Right renal pelvis (tissue), 4 donors: ENCODE measurements around the gene TXNDC5. TPM values are rescaled to one million over a fixed set of nuclear protein-coding genes. Genes with fewer than 3 reads are reported as not detected.

ENCODE experiments used
- DNase-seq, 4 donors: peaks; one replicate each; pipeline ENCODE4 v3.0.0-alpha.2; 2013; ENCODE audit warnings: low read depth in 4 of 4, low spot score in 3 of 4, missing footprints in 1 of 4
- polyA plus RNA-seq, 4 donors: library from polyadenylated mRNA; unstranded; fragments of 120-200 nt; gene quantifications; one replicate each; pipeline ENCODE4 v1.2.1, GENCODE V29; 2013; ENCODE audit not compliant: insufficient read length in 4 of 4

TXNDC5 gene
- polyA plus RNA-seq = 100 to 1,000 TPM in 2 of 4 donors, 10 to 100 TPM in 2; 96.2 to 106 (median 101) TPM

DNA sequence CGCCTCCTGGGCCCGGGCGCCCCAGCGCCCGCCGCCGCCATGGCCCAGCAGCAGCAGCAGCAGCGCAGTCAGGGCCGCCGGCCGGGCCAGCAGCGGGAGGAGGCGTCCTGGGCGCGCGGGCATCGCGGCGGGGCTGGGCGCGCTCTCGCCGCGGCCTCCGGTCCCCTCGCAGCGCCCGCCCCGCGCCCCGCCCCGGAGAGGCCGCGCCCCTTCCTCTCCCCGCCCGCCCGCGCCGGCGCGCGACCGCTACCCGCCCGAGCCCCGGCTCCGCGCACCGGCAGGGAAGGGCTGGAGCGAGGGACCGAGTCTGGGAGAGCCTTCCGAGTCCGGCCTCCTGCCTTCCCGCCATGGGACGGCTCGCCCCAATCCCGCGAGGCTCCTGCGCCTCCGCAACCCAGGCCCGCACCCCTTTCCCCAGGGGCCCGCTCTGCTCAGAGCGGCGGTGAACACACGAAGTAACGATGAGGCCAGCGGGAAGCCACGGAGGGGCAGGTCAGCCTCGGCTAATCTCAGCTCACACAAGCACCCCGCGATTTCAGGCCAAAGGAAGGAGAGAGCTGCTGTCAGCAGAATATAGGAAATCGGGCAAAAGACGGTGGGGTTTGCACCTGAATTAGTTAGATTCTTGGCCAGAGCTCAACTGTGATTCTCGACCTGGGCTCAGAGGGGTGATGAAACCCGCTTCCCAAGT, at the start of gene TXNDC5:
Gene TXNDC5, minus strand, starts transcription at position 135 of the 691 bp plus-strand sequence. Its CDS starts 12 bp downstream, at position 123.
- DNase-seq = peak; percentile 44 to 65 (median 58)

DNA sequence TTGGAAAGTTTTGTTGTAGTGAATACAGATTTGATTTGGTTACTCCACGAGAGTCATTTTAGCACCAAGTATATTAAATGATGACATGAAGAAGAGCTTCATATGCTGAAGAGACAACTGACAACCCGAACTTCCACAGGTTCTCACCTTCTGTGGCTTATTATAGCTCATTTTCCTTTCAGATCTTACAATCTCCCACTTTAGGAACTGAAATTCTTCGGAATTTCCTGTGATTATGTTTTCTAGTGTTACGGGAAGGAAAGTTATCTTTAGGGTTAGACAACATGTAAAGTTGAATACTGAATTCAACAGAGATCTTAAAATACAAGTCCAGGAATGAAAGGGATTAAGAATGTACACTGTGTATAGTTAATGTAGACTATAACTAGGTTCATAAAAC, 49.6 kb upstream of the TXNDC5 start:
- DNase-seq = no peak

DNA sequence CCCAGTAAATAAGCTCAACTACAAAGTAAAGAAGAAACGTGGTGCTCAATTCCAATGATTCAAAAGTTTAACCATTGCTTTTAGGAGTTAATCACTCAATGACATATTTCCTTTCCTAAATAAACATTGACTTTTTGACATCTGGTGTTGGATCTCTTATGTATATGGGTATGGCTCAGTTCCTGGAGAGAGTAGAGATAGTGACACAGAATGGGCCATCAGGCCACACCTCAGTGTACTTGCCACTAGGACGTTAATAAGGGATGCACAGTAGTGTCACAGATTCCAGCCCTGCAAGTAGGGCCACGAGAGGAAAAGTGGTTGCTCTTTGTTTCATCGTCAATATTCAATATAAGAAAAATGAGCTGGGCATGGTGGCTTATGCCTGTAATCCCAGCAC, 48.9 kb upstream of the TXNDC5 start:
- DNase-seq = no peak

DNA sequence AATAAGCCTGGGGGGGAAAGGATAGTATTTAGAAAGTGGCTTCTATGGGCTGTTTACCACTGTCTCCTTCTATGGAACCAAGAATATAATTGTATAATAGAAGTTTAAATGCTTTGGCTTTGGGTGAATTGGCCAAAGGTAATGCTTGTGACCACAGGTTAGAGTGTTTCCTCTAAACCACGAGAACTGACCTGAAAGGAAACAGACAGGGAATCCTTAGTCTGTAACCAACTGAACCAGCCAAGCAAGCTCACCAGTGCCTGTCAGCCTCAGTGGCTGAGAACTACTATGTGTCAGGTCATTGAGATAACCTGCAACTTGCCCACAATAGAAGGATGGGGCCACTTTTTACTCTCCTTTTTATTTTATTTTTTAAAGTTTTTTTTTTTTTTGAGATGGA, 47.9 kb upstream of the TXNDC5 start:
- DNase-seq = no peak

DNA sequence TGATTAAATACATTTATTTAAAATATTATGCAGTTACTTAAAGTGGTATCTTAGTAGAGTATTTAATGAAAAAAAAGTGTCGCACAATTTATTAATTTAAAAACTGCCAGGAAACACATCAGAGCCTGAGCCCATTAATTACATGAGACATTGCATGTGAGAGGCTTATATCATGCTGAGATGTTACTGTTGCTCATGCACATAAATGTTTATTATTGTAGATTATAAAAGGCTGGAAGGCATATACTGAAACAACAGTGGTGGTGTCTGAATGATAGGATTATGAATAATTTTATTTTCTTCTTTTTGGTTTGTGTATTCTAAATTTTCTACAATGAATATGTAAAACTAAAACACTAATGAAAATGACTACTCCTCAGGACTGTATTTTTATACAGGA, 45.7 kb upstream of the TXNDC5 start:
- no peak for DNase-seq

DNA sequence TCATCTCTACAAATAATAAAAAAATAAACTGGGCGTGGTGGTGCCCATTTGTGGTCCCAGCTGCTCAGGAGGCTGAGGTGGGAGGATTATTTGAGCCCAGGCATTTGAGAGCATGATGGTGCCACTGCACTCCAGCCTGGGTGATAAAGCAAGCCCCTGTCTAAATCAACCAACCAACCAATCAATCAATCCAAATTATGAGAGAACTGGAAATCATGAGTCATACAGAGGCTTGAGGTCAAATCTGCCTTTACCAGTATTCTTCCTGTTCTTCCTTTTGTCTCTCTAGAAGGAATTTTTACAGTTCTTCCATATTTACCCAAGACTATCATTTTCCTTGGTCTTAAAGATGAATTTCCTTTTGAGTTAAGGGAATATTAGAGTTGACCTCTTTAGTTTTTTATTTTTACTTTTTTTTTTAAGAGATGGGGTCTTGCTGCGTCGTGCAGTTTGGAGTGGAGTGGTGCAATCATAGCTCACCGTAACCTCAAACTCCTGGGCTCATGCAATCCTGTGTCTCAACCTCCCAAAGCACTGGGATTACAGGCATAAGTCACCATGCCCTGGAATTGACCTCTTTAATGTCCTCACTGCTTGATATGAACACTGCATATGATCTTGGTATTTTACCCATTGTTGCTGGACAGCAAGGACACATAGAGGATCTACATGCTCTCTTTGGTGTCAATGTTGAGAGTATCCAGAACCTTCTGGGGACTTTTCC, 44.1 kb upstream of the TXNDC5 start:
- DNase-seq = no peak

DNA sequence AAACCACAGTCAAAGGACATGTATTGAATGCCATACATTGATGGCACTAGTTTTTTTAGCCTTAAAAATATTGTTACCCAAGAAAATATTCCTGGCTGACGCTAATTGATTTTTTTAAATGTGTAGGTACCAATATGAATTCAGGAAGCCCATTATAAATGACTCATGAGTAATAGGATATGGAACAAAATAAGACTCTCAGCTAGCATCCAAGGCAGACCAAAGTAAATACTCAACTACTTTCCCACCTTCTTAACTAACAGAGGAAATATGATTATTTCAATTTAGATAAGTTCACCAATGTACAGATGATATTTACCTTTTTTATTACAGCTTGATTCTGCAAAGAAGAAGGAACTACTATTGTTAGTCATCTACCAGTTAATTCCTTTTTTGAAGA, 43.2 kb upstream of the TXNDC5 start:
- DNase-seq = no peak

DNA sequence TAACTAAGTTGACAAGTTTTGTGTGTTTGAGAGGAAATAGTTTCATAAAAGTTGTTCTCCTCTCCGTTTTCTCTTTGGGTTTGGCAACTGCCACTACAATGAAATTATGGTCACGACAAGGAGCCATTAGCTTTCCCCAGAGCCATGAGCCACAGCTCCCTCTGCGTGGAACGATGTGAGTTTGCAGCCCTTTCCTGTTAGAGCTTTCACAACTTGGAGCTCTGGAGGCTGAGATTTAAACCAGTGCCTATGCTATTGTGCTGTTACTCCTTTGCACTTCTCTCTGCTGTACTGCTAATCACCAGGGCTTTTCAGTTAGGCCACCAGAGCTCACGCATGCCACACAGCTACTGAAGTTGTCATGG, 29.3 kb upstream of the TXNDC5 start:
- DNase-seq = no peak

DNA sequence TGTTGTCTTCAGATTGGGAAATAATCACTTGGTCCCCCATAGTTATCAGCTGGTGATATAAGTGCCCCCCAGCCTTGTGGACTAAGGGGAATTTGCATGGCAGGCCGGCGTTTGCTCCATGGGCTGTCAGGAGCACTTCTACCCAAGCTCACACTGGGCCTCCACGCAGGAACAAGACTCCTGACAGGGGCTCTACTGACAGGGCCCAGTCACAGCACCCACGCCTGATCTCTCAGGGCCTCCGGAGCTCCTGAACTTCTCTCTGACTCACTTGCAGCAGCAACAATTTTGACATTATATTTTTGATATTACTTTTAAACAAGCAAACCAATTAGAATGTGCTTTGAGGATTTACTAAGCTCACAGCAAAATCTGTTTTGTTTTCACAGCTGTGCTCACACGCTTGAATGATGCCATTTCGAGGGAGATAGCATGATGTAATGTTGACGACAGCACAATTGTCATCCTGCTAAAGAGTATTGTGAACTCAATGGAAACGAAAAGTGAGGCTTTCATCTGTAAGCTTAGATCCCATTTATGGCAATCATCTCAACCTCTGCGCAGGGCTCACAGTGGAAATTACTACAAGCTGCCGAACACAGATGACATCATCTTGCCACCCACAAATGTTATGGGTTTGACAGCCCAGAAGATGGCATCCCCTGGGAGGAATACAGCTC, 28.7 kb upstream of the TXNDC5 start:
- DNase-seq = no peak

DNA sequence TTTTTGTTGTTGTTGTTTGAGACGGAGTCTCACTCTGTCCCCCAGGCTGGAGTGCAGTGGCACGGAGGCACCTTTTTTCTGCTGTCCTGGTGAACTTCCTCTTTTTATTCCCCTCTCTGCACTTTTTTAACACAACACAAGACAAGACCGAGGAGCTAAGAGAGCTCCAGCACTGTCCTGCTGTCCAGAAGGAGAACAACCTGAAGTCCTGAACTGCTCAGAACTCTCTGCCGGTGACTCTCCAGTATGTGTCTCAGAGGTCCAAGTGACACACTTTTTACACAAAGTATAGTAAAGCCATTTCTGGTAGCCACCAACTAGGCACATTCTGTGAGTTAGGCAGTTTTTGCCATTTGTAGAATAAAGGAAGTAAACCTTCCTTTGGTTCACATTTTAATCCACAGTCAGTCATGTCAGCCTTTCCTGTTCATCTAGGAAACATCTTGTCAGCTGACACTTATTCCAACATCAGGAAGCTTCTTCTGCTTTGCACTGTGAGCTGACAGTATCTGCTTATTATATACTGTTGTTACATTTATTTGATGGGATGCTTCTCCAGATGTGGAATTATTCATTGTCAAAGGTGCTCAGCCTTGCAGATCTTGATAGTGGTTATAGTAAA, 28.1 kb upstream of the TXNDC5 start:
- no peak for DNase-seq

DNA sequence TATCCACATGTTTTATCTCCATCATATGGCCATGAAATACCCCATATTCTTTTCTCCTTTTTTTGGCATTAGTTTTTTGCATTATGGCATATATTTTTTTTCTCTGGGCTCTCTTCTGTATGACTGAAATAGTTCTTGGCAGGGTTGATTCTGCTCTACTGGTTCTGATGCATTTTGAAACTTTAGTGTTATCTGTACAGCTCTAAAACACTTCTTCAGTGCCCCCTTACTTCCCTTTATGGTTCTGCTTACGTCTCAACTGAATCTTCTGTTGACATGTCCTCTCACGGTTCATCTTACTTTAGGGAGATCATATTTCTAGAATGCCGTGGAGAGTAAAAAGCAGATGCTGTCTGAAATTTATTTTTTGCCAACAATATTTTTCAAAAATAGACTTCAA, 23.2 kb upstream of the TXNDC5 start:
- no peak for DNase-seq

DNA sequence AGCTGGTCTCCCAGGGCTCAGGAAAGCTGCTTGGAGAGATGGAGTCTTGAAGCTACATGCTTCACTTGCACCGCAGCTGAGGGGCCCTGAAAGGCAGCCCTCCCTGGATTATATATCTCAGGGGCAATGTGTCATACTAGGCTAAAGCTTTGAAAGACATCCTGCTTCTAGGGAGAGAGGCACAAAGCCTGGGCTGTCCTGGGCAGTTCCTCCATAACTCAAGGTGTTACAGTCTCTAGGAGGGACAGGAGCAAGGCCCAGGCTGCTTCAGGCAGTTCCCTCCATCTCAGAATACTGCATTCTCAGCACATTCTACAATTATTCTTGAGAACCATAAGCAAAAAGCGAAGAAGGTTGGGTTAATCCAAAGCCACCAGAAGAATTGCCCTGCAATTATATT, 22.0 kb upstream of the TXNDC5 start:
- no peak for DNase-seq

DNA sequence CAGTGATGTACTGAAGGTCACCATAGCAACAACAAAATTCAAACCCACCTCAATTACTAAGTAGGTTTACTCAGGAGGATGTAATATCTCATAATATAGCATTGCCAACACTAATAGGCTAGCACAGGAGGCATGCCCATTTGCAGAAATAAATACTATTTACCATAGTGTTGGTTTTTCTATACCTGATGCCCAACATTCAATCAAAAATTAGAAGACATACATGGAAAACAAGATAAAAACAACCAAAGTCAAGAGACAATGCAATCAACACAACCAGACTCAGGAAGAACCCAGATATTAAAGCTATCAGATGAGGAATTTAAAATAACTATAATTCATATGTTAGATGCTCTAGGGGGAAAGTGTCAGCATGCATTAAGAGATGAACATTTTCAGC, 14.3 kb upstream of the TXNDC5 start:
- no peak for DNase-seq

DNA sequence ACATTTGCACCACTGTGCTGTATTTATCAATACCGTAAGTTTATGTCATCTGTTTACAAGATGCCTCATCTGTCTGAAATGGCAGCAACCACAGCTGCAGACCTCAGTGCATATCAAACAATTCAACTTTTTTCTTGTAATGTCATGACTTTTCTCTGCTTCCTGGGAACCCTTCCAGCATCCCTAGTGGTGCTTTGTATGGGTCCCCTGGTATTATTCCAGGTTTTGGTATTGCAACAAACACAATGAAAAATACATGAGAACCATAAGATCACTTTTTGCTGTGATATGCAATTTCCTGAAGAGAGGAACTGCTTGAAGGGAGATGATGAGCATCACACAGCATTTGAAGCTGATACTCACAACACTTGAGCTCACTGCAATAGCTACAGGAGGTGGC, 12.0 kb upstream of the TXNDC5 start:
- no peak for DNase-seq

DNA sequence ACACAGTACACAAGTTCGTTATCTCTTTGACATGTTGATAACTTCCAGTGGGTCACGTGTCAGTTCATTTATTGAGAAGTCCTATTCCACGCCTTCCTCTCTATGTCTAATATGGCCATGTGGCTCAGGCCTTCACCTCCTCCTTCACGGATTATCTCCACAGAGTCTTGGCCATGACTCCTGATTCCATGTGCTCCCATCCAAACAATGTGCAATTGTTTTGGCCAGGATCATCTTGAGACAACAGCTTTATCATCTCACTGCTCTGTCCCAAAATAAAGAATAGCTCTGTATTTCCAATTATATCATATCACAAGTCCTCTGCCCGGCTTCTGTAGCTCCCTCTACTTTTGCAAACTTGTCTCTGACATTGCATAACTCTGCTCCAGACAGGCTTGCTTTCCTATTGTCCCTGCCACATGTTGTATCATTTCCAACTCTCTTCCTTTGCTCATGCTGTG, 11.1 kb upstream of the TXNDC5 start:
- no peak for DNase-seq

DNA sequence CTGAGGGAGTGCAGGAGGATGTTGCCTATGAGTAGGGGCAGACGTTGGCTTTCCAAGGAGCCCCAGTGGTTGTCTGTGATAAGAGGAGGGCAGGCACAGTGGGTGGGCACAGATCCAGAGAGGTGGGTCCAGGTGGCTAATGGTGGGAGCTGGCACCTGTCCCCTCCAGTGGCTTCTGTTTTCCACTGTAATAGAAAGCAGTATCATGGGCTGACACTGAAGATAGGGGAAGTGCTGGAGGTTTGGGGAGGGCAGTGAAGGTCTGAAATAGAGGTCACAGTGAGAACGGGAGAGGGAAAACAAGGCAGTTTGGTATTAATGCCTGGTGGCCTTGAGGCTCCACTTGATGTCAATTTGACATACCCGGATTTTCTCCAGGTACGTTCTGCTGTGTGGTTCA, 10.5 kb upstream of the TXNDC5 start:
- no peak for DNase-seq

DNA sequence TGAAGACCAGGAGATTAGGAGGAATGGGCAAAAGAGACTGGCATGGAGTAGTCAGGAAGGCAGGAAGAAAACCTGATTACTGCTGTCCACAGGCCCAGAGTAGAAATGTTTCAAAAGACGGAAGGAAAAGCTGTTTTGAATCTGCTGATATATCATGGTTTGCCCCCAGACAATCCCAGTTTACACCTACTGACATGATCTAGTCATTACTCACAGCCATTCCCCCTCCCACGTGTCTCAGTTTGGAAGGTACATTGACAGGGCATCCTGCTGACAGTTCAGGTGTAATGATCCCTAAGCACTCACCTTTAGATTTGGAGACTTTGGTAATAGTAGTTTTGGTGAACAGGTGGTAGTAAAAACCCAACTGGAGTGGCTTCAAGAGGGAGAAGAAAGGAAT, 9.8 kb upstream of the TXNDC5 start:
- DNase-seq = no peak

DNA sequence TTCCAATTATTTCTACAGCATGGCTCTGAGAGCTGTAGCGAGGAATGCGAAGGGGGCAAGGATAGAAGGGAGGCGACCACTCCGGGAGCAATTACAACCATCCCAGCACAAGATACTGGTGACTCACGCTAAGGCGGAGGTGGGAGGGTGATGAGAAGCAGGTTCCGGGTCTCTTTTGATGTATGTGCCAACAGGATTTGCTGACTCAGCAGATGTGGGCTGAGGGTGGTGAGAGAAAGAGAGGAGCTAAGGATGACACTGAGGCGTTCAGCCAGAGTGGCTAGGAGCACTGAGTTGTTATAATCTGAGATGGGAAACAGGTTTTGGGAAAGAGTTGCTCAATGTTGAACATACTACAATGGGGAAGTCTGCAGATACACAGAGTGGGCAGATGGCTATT, 9.3 kb upstream of the TXNDC5 start:
- no peak for DNase-seq

DNA sequence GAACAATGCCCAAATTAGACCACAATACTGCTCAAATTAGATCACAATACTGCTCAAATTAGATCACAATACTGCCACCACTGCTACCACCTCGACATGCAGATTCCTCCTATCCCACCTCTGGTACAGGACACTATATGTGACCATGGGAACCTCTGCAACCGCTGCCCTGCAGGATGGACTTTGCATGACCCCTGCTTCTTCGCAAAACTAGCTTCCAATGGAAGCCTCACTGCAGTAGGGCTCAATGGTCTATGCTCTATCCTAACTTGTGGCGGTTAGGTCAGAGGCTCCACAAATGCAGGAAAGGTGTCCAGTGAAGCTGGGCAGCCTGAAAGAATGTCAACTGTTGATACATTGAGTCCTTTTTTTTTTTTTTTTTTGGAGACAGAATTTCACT, 7.8 kb upstream of the TXNDC5 start:
- no peak for DNase-seq

DNA sequence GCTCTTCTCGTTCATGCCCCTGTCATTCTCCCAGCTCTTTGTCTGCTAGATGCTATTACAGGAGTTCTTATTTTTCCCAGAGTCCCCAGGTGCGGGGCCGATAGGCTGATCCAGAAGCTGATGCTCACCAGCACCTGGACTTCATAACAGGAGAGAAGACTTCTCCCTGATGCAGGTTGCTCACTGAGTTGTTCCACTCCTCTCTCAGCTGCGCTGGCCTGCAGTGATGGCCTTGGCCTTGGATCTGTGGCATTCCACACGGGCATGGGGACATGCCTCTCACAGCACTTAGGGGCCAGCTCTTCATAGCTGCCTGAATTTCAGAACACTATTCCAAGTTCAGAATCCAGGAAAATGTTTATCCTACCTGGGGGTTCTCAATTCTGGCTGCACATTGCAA, 7.1 kb upstream of the TXNDC5 start:
- no peak for DNase-seq

DNA sequence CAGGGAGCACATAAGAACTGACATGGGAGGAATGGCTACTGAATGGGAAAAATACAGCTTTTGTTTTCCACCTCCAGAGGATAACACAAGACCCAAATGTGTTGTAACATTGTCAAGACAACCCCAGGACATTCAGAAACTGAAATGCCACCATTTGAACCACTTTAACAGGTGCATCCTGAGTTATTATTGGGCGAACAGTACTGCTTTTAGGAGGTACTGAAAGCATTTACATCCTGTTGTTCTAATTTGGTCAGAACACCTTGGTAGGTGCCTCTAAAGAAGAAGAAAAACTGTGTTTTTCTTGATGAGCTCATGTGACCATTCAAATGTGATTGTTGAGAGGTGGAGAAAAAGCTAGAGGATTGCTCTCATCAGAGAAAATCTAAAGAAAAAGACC, 6.4 kb upstream of the TXNDC5 start:
- DNase-seq = no peak
